GM21367 (cell line): ENCODE data around the gene DYSF.

Source experiments
- ATAC-seq: cut with Tn5 transposase; IDR thresholded peaks from one replicate; pipeline ENCODE4 v1.9.1; 2021; ENCODE audit not compliant: unreplicated experiment

DYSF gene

GRCh38 chr2:71715951-71716696 lies 262.8 kb downstream of the DYSF start:
- no peak for ATAC-seq

DNA sequence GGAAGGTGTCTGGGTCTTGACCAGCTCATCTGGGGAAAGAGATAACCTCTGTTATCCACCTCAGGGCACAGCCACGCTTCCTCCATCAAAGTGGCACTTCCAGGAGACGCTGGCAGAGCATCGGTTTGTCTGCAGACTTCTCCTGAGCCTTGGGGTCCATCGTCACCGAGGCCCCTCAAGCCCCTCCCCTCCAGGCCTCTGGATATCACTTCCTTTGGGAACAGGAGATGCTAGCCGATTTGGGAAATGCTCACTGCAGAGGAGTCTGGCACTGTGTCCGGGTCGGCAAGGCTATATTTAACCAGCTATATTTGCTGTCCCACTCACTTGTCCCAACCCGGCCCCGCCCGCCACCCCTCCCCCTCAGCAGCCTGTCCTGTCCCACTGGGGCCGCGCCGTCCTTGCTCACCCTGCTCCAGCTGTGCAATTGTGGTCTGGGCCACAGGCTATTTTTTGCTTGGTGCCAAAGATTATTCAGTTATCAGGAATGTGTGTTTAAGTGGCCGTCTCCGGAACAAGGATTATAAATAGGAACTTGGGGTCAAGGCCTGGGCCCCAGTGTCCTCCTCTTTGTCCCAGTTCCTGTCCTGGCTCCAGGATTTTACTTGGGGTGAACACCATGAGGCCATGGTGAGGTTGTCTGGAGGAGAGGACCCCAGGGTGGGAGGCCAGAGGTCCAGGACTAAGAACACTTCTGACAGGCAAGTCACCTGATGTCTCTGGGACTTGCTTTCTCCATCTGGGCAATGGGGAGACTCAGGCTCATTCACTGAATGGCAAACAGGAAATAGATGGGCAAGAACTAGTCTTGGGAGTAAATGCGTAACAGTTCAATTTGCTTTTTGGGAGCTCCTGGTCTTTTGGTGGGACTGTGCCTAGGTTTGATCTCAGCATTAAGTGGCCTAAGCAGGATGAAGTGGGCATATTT lies 263.6 kb downstream of the DYSF start:
- ATAC-seq, result no peak

- no peak for ATAC-seq
Measured at GRCh38 chr2:71718686-71719085, 265.3 kb downstream of the DYSF start.

DNA sequence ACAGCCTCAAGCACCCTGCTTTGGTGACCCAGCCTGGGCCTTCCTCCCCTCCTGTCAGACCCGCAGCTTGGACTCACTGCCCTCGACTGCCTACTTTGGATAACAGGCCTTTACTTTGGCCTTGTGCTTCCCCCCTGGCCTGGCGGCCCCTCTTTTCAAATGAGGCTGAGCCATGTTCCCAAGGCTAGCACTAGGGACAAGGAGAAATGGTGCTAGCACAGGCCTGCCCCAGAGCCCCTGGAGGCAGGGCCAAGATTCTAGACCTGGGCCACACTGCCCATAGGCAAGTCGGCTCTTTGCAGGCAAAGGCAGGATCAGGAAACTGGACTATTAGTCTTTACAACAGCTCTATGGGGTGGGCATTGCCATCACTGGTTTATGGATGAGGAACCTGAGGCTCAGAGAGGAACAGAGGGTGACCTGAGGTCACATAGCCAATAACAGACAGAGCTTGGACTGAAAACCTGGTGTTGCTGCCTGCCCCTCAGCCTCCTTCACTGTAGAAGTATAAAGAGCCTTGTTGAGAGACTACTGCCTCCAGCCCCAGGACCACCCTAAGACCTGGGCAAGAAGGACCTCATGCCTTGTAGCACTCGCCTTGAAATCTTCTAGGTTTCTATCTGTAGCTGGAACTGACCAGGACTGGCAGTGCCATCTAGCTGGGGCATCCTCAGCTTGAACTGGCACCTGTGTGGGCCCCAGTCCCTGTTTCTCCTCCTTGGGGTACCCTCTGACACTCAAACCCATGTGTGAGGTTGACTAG lies 266.3 kb downstream of the DYSF start:
- ATAC-seq, result no peak

GRCh38 chr2:71720283-71720560 lies 266.9 kb downstream of the DYSF start:
- no peak for ATAC-seq

GRCh38 chr2:71720596-71721361 lies 267.4 kb downstream of the DYSF start:
- ATAC-seq, result no peak

GRCh38 chr2:71721362-71721665 lies 268.0 kb downstream of the DYSF start:
- no peak for ATAC-seq

DNA sequence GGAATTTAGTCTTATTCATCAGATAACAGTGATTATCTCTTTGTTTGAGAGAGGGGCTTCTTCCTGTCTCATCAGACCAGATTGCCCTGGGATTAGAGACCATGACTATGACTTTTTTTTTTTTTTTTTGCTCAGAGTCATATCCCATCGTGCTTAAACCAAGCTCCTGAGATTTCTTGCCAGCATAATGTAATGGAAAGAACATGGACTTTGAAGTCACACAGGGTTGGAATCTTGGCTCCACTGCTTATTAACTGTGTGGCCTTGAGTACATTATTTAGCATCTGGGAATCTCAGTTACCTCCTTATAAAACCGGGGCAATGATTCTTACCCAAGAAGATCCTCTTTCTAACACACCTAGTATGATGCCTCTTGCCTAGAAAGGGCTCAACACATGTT lies 268.3 kb downstream of the DYSF start:
- ATAC-seq, result no peak

GRCh38 chr2:71722286-71722685 lies 268.9 kb downstream of the DYSF start:
- no peak for ATAC-seq

DNA sequence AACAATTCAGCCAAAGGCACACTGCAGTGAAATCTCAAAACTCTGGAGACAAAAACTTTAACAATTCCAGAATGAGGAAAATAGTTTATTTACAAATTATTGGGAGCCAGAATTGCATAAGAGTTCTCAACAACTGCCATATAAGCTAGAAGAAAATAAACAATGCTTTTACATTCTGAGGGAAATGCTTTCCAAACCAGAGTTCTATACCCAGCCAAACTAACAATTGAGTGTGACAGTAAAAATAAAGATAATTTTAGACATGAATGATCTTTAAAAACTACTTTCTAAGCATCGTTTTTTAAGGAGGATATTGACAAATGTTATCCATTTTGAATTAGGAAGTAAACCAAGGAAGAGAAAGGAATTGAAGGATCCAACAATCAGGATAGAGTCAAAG lies 271.4 kb downstream of the DYSF start:
- no peak for ATAC-seq

- no peak for ATAC-seq
Measured at GRCh38 chr2:71725836-71726235, 272.5 kb downstream of the DYSF start.

DNA sequence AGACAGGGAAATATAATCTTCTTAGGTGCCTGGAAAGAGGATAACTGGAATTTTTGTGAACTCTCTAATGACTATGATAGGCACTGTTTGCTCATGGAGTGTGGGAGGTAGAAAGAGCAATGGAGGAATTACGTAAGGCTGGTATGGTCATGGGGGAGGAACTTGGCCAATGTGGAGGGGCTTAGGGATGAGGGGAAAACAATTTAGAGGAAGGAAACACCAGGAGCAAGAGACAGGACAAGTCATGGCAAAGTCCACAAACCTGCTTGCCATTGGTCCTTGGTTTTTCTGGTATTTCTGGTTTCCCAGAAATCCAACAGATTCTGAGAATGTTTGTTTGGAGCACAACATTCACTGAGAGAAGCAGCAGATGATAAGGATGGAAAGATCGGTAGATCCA lies 274.2 kb downstream of the DYSF start:
- no peak for ATAC-seq

DNA sequence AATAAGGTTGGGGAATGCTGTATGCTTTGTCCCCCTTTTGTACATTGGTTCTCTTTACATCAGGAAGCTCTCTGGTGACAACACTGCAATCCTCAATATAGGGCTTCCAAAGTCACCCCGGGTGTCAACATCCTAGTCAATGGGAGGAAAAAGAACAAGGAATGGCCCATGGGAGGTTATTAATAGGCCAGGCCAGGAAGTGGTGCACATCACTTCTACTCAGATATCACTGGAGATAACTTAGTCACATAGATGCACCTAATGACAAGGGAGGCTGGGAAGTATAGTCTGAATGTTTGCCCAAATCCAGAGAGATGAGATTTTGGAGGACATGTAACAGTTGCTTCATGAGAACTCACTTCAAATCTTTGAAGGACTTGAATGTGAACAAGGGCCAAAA lies 274.7 kb downstream of the DYSF start:
- no peak for ATAC-seq

- ATAC-seq, result no peak
Measured at GRCh38 chr2:71730785-71731383, 277.5 kb downstream of the DYSF start.

- no peak for ATAC-seq
Measured at GRCh38 chr2:71734620-71735019, 281.3 kb downstream of the DYSF start.

- ATAC-seq, result no peak
Measured at GRCh38 chr2:71735676-71736075, 282.3 kb downstream of the DYSF start.
